Lung (tissue), 13 donors: ENCODE results near the gene DAO. TPM values are rescaled to one million over a fixed set of nuclear protein-coding genes. Genes with fewer than 3 reads are reported as not detected.

Source experiments
- ATAC-seq: fragments of 200-7000 bp; cut with Tn5 transposase; one replicate; pipeline ENCODE4 v1.9.1; 2020; ENCODE audit warnings: moderate number of reproducible peaks; ENCODE audit not compliant: insufficient read depth, low FRiP score
- DNase-seq, 3 donors: peaks; one replicate each; pipeline ENCODE4 v3.0.0-alpha.2; 2013 to 2017
- H3K27ac ChIP-seq, 2 donors: one replicate each; pipeline ENCODE4 v1.5.1; 2013; ENCODE audit warnings: mild to moderate bottlenecking in 2 of 2, moderate library complexity in 2 of 2, control low read depth in 1 of 2, inconsistent platforms in 1 of 2, low read depth in 1 of 2, low read length in 1 of 2
- H3K27me3 ChIP-seq, 3 donors: one replicate each; pipeline ENCODE4 v1.5.1; 2013; ENCODE audit warnings: low read length in 2 of 3; ENCODE audit not compliant: control insufficient read depth in 3 of 3, insufficient read depth in 3 of 3
- H3K36me3 ChIP-seq, 4 donors: one replicate each; pipeline ENCODE4 v1.5.1; 2013; ENCODE audit warnings: low read length in 4 of 4, mild to moderate bottlenecking in 1 of 4, moderate library complexity in 1 of 4; ENCODE audit not compliant: control insufficient read depth in 4 of 4, insufficient read depth in 4 of 4
- H3K4me1 ChIP-seq, 5 donors: one replicate each; pipeline ENCODE4 v1.5.1; 2013; ENCODE audit warnings: low read length in 5 of 5, mild to moderate bottlenecking in 2 of 5, moderate library complexity in 1 of 5; ENCODE audit not compliant: control insufficient read depth in 5 of 5, insufficient read depth in 5 of 5
- H3K4me3 ChIP-seq: one replicate; pipeline ENCODE4 v1.5.1; 2013; ENCODE audit warnings: mild to moderate bottlenecking, control low read depth, moderate library complexity
- H3K9ac ChIP-seq, 2 donors: one replicate each; pipeline ENCODE4 v1.5.1; 2013; ENCODE audit warnings: low read length in 2 of 2, control low read depth in 1 of 2; ENCODE audit not compliant: insufficient read depth in 1 of 2
- H3K9me3 ChIP-seq, 4 donors: one replicate each; pipeline ENCODE4 v1.5.1; 2013; ENCODE audit warnings: low read length in 3 of 4, mild to moderate bottlenecking in 1 of 4, moderate library complexity in 1 of 4; ENCODE audit not compliant: control insufficient read depth in 4 of 4, insufficient read depth in 3 of 4
- WGBS, 2 donors: extraction: QIAGEN DNeasy Blood & Tissue Kit; methylation state at CpG; one replicate each; pipeline ENCODE4 v1.1.7; 2013; 5-methylcytosine and 5-hydroxymethylcytosine counted together
- polyA plus RNA-seq, 2 donors: library from polyadenylated mRNA; stranded (reverse); fragments of 200-250 nt; gene quantifications; one replicate each; pipeline ENCODE4 v1.2.1, GENCODE V29; 2013
- small RNA-seq: library from RNA; depleted of rRNA; stranded (forward); fragments of <200 nt; gene quantifications from one replicate; pipeline ENCODE3, GENCODE V24; 2014; ENCODE audit warnings: low replicate concordance
- total RNA-seq, 2 donors: library from RNA; depleted of rRNA in 1 of 2; stranded (reverse); fragments of >200 nt in 1 of 2; gene quantifications; one replicate each; pipeline ENCODE4 v1.2.1, GENCODE V29; 2014 to 2021
- TF ChIP-seq, protein P1 (sequence below): IDR thresholded peaks from 2 replicates; pipeline ENCODE4 v1.5.1; 2012; ENCODE audit warnings: mild to moderate bottlenecking; ENCODE audit errors: control extremely low read depth, extremely low read depth
- donor health status: control.
- donor health status: control.
- donor health status: Bipolar disorder and iron deficiency.
- donor health status: healthy.
- donor health status: DM: yes; HTN: yes; CAD: no.

Gene DAO
- total and polyA plus RNA-seq, 4 donors: 0.08 TPM; not detected in 3

DNA sequence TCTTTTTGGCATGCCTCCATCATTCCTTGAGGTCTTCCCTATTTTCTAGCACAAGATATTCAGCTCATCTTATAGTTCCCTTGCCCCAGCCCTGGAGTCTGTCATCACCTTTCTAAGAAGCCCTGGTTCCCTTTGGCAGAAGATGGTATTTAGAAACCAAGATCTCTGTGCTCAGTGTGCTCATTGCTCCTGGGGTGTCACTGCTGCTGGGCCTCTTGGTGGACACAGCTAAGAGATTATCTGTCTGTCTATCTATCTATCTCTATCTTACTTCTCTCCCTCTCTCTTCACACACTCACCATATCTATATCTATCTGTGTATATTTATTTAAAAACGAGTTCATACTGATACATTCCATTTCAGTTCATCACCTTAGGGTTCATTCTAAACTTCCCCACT, 67.2 kb downstream of the DAO start:
- Histone ChIP-seq H3K27ac (no peak overlapping the region), H3K9me3 (peaks cover 0 to 8% (median 3%) of the 10 kb centered on the region in 4 donors), H3K27me3 (no peaks in the 10 kb centered on the region), H3K4me3 (no peak overlapping the region), H3K36me3 (no peaks in the 10 kb centered on the region), H3K9ac (no peak overlapping the region), H3K4me1 (peaks cover 0 to 3% (median 0%) of the 10 kb centered on the region in 5 donors)
- no peak for ATAC-seq
- no peak for DNase-seq
- 65 to 75% methylated on average over 1 of the region's 1 CpG for WGBS, 2 donors
- TF ChIP-seq, protein P1, sequence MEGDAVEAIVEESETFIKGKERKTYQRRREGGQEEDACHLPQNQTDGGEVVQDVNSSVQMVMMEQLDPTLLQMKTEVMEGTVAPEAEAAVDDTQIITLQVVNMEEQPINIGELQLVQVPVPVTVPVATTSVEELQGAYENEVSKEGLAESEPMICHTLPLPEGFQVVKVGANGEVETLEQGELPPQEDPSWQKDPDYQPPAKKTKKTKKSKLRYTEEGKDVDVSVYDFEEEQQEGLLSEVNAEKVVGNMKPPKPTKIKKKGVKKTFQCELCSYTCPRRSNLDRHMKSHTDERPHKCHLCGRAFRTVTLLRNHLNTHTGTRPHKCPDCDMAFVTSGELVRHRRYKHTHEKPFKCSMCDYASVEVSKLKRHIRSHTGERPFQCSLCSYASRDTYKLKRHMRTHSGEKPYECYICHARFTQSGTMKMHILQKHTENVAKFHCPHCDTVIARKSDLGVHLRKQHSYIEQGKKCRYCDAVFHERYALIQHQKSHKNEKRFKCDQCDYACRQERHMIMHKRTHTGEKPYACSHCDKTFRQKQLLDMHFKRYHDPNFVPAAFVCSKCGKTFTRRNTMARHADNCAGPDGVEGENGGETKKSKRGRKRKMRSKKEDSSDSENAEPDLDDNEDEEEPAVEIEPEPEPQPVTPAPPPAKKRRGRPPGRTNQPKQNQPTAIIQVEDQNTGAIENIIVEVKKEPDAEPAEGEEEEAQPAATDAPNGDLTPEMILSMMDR: no peak

DNA sequence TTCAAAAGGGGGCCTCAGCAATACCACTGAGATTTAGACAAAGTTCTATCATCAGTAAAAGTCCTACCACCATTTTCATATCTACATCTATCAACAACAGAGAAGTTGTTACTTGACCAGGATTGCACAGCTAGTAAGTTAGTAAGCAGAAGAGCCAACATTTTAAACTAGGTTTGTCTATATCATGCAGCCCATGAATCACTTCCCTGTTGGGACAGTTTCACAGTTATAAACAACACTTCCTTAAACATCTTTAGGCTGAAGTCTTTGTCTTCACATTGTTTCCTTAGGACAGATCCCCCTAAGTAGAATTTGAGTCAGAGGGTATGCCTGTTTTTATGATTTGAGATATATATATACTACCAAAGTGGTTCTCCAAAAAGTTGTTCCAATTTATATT, 68.5 kb downstream of the DAO start:
- Histone ChIP-seq H3K27me3 (no peaks in the 10 kb centered on the region), H3K4me3 (no peak overlapping the region), H3K36me3 (no peaks in the 10 kb centered on the region), H3K27ac (no peak overlapping the region), H3K9me3 (peaks cover 0 to 8% (median 3%) of the 10 kb centered on the region in 4 donors), H3K9ac (no peak overlapping the region), H3K4me1 (peaks cover 0 to 3% (median 0%) of the 10 kb centered on the region in 5 donors)
- no peak for ATAC-seq
- TF ChIP-seq, protein P1: no peak
- DNase-seq: no peak

DNA sequence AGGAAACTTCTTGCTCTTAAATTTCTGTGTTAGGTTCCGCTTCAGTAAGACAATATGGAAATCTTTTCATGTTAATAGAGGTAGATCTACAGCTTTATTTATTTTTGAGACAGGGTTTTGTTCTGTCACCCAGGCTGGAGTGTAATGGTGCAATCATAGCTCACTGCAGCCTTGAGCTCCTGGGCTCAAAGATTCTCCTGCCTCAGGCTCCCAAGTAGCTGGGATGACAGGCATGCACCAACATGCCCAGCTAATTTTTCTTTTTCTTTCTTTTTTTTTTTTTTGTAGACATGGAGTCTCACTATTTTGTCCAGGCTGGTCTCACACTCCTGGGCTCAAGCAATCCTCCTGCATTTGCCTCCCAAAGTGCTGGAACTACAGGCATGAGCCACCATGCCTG, 70.1 kb downstream of the DAO start:
- no peak overlapping the region for H3K27ac ChIP-seq
- no peaks in the 10 kb centered on the region for H3K36me3 ChIP-seq
- TF ChIP-seq, protein P1: no peak
- H3K9me3 ChIP-seq: peaks cover 0 to 8% (median 3%) of the 10 kb centered on the region in 4 donors
- no peak overlapping the region for H3K4me3 ChIP-seq
- peaks cover 0 to 4% (median under 1%) of the 10 kb centered on the region in 5 donors for H3K4me1 ChIP-seq
- ATAC-seq (no peak), DNase-seq (no peak)
- 96 to 100% methylated on average over 1 of the region's 1 CpG for WGBS, 2 donors
- H3K27me3 ChIP-seq: no peaks in the 10 kb centered on the region
- no peak overlapping the region for H3K9ac ChIP-seq

Small RNAs within 50 kb of the gene (small RNA-seq; reads per million reads assigned to genes)
- gene MIR619 (not detected), gene RNU6-361P (not detected)

Other genes with a start within 250 kb of the DAO start
- 10 to 100 TPM; 11.3 to 47.2 TPM for gene SELPLG, start 246.2 kb upstream of the DAO start, total RNA-seq
- gene SELPLG, start 246.2 kb upstream of the DAO start, polyA plus RNA-seq: 10 to 100 TPM; 13.8 to 97.0 TPM
- gene CORO1C, start 148.6 kb upstream of the DAO start, total RNA-seq: 100 to 1,000 TPM; 117 to 227 TPM
- gene CORO1C, start 148.6 kb upstream of the DAO start, polyA plus RNA-seq: 10 to 100 TPM; 36.4 to 93.5 TPM
- 10 to 100 TPM; 29.0 to 39.5 TPM for gene SSH1, start 22.5 kb upstream of the DAO start, total RNA-seq
- 10 to 100 TPM in 1 of 2 donors, 1 to 10 TPM in 1; 7.2 to 13.4 TPM for gene SSH1, start 22.5 kb upstream of the DAO start, polyA plus RNA-seq
- under 1 TPM in 1 of 2 donors, not detected in 1; 0.11 TPM for gene SVOP, start 141.0 kb downstream of the DAO start, total RNA-seq
- not detected for gene SVOP, start 141.0 kb downstream of the DAO start, polyA plus RNA-seq
- gene USP30, start 172.5 kb downstream of the DAO start, total RNA-seq: 10 to 100 TPM in 1 of 2 donors, 1 to 10 TPM in 1; 8.8 to 17.9 TPM
- 1 to 10 TPM; 6.5 to 7.2 TPM for gene USP30, start 172.5 kb downstream of the DAO start, polyA plus RNA-seq
- gene ALKBH2, start 213.4 kb downstream of the DAO start, total RNA-seq: 10 to 100 TPM; 10.7 to 18.2 TPM
- 10 to 100 TPM; 20.0 to 42.5 TPM for gene ALKBH2, start 213.4 kb downstream of the DAO start, polyA plus RNA-seq
- gene UNG, start 217.5 kb downstream of the DAO start, total RNA-seq: 10 to 100 TPM; 17.2 to 17.8 TPM
- 10 to 100 TPM; 11.8 to 12.5 TPM for gene UNG, start 217.5 kb downstream of the DAO start, polyA plus RNA-seq
- gene ACACB, start 236.5 kb downstream of the DAO start, total RNA-seq: 10 to 100 TPM; 22.0 to 24.5 TPM
- 10 to 100 TPM in 1 of 2 donors, 1 to 10 TPM in 1; 2.9 to 14.5 TPM for gene ACACB, start 236.5 kb downstream of the DAO start, polyA plus RNA-seq